Amniotic stem cell (primary cell): ENCODE data around the gene PPDPF.
"Not testable (repeated sequence)": the region's sequence is repeated elsewhere in the genome, so short reads cannot be mapped to it uniquely, and the experiment has no call there.

Source experiments
- DNase-seq: peaks from one replicate; lab custom pipeline; 2025; lab: John Stamatoyannopoulos, UW

PPDPF gene

DNA sequence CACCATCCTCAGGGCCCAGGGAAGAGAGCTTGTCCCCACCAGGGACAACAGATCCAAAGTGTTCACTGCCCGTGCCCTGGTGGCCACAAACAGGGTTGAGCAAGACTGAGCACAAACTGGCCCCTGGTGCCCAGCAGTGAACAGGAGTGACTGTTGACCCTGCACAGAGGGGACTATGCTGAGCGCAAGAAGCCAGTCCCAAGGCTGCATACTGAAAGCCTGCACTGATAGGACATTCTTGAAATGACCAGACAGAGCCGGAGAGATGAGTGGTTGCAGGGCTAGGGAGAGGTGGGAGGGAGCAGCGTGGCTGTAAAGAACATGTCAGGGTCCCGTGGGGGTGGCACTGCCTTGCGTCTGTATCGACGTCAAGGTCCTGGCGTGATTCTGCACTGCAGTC lies 30.5 kb downstream of the PPDPF start:
- no peak for DNase-seq

DNA sequence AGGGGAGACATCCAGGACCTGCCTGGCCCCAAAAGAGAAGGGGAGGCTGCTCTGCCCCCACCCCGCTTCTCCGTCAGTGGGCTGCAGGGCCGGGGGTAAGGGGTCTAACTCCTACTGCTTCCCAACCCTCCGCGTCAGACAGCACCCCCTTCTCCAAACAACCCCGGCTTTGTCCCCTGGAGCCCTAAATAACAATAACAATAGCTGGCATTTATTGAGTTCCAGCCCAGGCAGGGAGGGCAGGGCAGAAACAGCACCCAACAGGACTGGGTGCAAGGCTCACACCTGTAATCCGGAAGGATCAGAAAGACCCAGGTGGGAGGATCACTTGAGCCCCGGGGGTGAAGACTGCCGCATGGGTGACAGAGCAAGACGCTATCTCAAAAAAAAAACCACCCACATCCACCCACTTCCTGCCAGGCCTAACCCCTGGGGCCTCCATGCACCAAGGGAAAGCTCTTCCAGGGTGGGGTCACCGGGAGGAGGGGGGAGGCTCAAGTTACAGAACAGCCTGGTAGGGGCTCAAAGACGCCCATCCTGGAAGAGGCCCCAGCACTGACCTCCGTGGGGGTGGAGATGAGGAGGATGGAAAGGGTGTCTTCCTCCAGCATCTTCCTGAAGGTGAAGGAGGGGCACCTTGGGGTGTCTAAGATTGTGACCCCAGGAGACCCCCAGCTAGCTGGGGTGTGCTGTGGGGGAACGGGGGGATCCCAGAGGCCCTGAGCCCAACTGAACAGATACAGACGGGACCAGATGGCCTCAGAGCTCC lies 32.1 kb downstream of the PPDPF start:
- DNase-seq = no peak

DNA sequence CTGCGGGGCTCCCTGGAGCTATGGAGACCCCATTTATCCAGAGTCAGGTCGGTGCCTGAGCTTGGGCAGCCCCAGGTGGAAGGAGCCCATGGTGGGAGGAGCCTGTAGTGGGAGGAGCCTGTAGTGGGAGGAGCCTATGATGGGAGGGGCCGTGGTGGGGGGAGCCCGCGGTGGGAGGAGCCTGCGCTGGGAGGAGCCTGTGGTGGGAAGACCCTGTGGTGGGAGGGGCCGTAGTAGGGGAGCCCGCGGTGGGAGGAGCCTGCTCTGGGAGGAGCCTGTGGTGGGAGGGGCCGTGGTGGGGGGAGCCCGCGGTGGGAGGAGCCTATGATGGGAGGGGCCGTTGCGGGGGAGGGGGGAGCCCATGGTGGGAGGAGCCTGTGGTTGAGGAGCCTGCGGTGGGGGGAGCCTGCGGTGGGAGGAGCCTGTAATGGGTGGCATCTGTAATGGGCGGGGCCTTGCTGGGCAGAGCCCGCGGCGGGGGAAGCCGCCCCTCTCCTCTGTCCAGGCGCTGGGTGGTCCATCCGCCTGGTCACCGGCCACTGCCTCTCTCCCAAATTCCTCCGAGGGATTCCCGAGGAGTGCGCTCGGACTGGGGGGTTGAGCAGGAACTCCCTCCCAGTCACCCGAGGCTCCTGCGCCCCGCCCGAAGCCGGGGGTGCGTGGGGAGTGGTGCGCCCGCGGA lies 32.8 kb downstream of the PPDPF start:
- peak; percentile 63 for DNase-seq

DNA sequence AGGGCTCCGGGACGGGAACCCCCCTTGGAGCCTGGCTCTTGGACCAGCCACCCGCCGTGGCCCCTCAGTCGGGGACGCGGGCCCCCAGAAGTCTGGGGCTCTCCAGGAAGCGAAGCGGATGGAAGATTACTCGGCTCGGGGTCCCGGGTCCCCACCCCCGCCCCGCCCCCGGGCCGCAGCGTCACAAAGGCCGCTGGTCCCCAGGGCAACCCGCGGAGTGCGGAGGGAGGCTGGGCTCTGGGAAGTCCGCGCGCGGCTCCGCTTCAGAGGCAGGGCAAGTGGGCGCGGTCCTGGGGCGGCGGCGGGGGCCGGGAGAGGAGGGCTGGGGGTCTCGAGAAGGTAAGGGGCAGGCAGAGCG lies 33.3 kb downstream of the PPDPF start, which contains the start of gene FNDC11:
Gene FNDC11, plus strand, starts transcription at position 227 of the 358 bp plus-strand sequence. CDS start 1,505 bp downstream, outside the sequence.
- DNase-seq = no peak

DNA sequence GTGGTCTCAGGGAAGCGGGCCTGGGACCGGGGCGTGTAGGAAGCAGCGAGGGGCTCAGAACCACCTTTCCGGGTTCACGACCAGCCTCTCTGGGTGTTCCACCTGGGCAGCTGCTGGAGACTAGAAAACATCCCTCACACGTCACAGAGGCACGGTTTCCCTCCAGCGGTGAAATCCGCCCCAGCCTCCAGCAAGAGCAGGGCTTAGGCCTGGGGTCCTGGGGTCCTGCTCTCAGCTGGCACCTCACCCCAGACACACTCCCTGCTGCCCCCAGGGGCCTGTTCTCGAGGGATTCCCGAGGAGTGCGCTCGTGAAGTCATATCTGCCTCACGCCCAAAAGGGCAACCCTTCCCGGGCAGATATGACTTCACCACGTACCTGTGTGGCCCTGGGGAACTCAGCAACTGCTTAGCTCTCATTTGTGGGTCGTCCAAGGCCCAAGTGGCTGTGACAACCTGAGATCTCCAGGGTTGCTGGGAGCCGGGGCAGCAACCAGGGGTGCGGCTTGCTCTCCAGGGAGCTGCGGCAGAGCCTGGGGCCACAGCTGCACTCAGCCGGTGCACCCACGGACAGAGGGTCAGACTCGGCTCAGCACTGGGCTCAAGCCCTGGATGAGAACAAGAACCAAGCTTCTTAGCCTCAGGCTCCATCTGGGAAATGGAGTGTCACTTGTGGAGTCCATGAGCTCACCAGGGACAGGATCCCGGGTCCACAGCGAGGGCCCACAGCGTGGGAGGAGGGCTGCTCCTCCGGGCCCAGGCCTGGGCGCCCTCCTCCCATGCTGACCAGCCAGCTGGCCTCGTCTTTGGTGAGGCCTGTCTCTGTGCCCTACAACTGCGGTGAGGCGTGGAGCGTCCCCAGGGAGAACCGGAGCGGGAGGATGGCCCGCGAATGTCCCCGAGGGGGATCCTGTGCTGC lies 34.1 kb downstream of the PPDPF start:
- DNase-seq = no peak

DNA sequence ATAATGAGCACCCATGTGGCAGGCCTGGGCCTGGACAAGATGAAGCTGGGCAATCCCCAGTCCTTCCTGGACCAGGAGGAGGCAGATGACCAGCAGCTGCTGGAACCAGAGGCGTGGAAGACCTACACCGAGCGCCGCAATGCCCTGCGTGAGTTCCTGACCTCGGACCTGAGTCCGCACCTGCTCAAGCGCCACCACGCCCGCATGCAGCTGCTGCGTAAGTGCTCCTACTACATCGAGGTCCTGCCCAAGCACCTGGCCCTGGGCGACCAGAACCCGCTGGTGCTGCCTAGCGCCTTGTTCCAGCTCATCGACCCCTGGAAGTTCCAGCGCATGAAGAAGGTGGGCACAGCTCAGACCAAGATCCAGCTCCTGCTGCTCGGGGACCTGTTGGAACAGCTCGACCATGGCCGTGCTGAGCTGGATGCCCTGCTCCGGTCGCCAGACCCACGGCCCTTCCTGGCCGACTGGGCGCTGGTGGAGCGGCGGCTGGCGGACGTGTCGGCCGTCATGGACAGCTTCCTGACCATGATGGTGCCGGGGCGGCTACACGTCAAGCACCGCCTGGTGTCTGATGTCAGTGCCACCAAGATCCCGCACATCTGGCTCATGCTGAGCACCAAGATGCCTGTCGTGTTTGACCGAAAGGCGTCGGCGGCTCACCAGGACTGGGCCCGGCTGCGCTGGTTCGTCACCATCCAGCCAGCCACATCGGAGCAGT lies 35.3 kb downstream of the PPDPF start:
- no peak for DNase-seq

DNA sequence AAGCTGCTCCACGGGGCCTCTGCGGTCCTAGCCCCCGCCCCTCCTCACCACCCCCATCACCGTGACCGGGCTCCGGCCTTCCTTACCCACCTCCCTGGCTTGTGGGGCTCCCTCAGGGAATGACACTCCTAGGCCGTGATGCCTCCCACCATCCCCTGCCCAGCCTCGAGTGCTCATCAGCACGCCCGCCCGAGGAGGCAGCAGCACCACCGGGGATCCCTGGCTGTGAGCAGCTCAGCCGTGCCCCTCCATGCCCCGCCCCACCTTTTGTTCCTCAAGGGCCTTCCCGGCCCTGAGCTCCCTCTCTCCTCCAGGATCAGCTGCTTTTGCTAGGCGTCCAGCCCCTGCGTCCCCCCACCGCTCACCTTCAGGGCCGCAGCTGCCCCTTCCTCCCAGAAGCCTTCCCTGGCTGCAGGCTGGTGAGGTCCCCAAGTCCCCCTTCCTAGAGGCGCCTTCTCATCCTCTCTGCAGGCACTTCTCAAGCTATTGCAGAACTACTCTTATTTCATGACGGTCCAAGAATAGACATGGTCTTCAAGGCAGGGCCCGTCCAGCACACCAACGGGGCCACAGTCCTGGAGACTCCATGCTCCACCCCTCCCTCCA lies 36.4 kb downstream of the PPDPF start:
- no peak for DNase-seq

DNA sequence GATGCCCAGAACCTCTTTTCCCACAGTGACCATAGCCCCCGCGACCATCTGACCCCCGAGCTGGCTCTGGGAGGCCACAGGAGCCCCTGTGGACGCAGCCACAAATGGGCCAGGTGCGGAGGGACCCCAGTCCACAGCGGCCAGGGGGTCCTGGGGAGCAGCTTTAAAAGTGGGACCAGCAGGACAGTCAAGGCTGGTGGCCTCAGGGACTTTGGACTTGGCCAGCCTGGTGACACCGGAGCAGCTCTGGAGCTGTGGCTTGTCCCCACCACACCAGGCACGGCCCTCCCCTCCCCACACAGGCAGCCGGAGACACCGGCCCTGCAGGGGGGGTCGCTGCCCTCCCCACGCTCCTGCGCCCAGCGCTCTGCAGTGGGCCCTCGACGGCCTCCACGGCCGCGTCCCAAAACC lies 36.9 kb downstream of the PPDPF start:
- no peak for DNase-seq

DNA sequence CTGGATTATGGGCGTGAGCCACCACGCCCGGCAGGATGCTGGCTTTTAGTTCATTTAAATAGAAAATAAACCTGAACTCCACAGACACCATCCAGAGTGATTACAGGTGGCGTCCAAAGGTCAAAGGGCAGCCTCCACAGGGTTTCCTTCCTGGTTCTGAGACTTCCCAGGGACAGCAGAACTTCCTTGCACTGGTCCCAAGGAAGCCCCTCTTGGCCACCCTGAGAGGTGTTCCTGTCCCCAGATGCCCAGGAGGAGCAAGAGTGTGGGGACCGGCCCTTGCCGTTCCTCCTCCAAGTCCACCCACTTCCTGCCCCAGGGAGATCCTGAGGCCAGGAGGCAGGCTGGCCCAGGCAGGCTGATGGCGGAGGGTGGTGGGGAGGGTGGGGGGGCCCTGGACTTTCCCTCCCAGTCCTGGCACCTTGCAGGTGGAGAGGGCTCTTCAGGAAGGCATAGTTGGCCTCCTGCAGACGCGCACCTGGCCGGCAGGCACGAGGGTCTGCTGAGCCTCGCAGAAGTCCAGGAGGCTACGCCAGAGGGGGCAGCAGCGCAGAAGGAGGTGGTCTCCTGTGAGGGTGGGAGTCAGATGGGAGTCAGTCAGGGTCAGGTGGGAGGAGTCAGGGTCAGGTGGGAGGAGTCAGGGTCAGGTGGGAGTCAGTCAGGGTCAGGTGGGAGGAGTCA lies 38.4 kb downstream of the PPDPF start:
- DNase-seq = no peak

DNA sequence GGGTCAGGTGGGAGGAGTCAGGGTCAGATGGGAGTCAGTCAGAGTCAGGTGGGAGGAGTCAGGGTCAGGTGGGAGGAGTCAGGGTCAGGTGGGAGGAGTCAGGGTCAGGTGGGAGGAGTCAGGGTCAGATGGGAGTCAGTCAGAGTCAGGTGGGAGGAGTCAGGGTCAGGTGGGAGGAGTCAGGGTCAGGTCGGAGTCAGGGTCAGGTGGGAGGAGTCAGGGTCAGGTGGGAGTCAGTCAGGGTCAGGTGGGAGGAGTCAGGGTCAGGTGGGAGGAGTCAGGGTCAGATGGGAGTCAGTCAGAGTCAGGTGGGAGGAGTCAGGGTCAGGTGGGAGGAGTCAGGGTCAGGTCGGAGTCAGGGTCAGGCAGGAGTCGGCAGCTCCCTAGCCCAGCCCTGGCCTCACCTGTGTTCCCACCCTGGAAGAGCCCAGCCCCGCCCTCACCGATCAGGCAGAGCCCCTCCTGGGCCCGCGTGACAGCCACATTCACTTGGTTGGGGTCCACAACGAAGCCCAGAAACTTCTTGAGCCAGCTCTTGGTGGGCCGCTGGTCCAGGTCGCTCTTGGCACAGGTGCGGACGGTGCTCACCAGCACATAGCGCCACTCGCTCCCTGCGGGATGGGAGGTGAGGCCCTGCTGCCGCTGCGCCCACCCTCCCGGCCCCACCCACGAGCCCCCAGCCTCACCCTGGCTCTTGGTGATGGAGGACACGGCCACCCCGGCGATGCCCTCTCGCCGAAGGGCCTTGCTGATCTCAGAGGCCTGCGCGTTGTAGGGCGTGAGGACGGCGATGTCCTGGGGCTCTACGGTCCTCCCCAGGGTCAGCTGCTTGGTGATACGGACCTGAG lies 39.1 kb downstream of the PPDPF start:
- DNase-seq = not testable (repeated sequence)

DNA sequence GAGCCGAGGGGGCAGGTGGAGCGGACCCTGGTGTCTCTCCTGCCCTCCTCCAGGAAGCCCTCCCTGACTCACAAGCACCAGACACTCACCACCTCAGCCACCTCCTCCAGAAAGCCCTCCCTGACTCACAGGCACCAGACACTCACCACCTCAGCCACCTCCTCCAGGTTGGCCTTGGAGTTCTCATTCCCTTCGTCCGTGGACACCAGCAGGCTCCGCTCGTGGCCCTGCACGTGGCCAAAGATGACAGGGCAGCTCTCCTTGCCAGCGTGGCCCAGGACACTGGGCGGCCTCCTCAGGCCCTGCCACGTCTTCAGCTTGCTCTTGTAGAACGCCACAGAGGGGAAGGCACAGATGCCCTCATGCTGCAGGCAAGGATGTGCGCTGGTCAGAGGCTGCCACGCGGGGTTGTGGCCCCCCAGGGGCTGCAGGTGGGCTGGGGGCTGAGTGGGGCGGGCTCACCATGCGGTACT lies 39.8 kb downstream of the PPDPF start:
- no peak for DNase-seq

DNA sequence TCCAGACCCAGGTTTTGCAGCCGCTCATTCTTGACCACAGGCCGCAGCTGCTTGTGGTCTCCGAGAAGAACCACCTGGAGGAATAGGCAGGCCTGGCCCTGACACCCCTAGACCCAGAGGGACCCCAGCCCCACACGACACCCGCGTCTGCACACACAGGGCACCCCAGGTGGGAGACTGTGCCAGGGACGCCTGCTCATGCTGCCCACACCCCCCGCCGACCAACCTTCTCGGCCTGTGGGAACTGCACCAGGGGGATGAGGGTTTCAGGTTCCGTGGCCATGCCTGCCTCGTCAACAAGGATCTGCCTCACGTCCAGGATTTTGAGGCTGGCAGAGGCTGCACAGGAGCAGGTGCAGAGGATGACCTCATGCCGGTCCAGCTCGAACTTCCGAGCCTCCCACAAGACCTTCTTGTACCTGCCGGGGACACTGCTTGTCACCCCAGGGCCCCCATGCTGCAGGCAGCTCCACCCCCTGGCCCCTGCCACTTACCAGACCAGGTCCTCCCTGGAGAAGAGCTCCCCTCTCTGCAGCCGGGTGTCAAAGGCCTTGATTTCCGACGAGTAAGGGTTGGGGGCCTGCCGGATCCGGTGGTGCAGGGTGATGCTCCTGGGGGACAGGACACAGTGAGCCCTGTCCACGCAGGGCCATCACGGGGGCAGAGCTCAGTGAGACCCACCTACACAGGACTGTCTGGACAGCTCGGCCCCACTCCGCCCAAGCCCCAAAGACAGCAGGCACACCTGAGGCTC lies 40.5 kb downstream of the PPDPF start:
- no peak for DNase-seq

DNA sequence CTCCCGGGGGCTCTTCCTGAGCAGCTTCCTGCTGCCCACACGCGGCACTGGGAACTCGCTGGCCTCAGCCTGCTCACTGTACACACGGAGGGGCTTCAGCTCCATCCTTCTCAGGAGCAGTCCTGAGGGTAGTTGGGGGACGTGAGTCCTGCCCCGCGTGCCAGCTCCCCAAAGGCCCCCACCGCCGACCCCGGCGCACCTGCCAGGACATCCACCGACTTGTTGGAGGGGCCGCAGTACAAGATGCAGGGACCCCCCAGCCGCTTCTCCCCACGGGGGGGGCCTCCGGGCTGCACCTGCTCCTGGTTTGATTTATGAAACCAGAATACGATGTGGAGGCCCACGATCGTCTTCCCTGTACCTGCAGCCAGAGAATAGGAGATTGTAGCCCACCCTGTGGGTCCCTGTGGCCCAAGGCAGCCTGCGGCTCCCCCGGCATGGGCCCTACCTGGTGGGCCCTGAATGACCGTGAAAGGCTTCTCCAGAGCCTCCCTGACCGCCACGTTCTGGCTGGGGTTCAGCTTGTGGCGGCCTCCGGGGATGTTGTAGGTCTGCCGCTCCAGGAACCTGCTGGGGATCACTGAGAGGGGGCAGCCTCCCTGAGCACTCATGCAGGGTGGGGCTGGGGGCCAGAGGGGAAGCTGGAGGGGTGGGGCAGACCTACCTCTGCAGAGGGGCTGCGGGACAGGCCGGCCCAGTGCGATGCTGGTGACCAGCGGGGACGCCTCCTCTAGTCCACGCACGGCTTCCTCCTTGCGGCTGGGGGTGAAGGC lies 41.2 kb downstream of the PPDPF start:
- DNase-seq = no peak

DNA sequence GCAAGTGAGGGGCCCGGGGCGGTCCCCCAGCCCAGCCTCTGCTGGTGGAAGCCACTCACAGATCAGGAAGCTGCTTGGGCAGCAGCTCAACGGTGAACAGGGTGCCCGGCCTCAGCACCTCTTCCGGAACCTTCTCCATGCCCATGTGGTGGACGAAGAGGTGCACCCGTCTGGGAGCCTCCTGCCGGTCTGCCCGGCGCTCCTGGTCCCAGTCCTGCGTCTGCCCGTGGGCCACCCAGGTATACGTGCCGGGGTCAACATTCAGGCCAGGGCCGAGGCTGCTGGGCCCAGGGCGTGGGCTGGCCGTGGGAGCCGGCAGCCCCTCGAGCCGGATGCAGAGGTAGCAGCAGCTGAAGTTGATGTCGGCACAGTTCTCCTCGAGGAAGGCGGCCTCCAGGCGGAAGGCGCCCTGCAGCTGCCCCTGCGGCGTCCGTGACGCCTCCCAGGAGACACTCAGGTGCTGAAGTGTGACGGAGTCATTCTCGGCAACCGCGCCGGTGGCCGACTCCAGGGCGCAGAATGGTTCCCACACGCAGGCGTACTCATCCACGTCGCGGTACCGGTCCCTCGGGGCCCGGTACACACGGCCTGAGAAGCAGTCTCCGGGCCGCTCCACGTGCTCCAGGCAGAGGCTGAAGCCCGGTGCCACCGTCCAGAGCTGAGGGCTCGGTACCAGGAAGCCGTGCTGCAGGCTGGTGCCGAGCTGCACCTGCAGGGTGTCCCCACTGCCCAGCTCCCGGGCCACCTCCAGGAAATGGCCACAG lies 42.1 kb downstream of the PPDPF start:
- DNase-seq = no peak

DNA sequence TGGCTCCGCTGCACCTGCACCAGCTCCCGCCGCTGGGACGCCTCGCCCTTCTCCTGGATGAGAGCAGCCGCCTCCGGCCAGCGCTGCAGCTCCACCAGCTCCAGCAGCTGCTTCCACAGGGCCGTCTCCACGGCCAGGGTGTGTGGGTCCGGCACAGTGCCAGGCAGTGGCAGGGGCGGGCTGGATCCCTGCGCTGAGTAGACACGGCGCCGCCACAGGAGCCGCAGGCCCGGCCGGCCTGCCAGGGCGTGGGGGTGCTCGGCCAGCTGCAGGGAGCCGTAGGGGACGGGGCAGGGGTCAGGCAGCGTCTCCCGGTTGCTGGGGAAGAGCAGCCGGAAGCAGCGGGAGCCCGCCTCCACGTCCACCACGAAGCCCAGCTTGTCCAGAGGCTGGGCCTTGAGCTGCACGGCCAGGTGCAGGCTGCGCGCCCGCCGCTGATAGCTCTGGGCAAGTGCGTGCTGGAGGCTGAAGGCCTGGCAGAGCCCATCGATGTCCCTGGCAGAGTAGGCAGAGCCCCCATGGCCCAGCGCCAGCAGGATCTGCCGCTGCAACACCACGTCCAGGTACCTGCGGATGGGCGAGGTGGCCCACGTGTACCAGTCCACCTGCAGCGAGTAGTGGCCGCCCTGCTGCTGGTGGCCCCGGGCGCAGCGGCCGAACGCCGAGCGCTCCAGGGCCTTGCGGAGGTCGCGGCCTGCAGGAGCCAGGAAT lies 42.8 kb downstream of the PPDPF start:
- DNase-seq = no peak

DNA sequence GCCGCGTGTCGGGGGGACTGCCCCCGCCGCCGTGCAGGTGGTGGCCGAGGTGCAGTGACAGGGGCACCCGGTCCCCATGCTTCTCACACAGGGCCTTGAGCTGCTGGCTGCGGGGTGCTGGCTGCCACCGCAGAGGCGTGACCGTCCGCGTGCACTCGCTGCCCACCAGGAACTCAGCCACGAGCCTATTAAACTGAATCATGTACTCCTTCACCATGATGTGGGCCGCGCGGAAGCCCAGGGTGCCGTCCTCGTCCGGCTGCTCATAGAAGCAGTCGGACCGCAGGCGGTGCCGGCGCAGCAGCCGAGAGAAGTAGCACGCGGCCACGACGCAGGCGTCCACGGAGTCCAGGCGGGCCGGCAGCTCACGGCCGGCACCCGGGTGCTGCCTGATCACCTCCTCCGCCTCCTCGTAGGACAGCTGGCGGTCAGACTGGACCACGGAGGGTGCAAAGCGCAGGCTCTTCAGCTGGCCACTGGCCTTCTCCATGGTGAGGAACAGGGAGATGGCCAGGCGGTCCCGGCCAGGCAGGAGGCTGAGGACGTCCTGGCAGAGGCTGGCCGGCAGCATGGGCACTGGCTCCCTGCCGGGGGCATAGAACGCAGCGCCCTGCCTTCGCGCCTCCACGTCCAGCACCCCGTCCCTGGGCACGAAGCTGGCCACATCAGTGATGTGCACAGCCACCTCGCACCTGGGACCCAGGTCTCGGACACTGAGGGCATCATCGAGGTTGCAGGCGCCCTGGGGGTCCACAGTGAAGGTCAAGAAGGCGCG lies 43.7 kb downstream of the PPDPF start:
- DNase-seq = no peak
